ENCODE data around the gene NEUROD2.

Gene NEUROD2

DNA sequence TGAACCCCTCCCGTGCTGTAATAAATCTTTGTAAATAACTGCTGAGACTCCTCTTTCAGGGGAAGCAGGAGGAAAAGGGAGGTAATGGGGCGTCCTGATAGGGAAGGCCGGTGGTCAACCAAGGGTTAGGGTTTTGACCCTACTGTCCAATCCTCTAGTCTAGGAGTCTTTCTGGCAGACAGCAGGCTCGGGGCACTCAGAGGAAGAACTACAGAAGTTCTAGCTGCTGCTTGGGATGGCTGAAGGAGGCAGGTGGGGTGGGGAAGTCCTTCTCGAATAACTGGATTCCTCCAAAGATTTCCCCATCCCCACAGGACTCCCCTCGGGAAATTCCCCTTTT lies 28.8 kb upstream of the NEUROD2 start:
- H3K9me3 ChIP-seq (ENCODE audit: control insufficient read depth in 2 of 2, low read length in 2 of 2) = no peaks in the 10 kb centered on the region
- H3K27me3 ChIP-seq (ENCODE audit: control insufficient read depth in 2 of 2, insufficient read depth in 2 of 2, low read length in 2 of 2) = no peaks in the 10 kb centered on the region
- peak overlapping the region; percentile 80 to 87 for H3K27ac ChIP-seq (ENCODE audit: low read depth in 2 of 2, low read length in 2 of 2)
- peak overlapping the region; percentile 90 to 93 for H3K4me3 ChIP-seq (ENCODE audit: low read length in 2 of 2)
- H3K4me1 ChIP-seq (ENCODE audit: control insufficient read depth in 2 of 2, insufficient read depth in 2 of 2, low read length in 2 of 2) = peaks cover 51 to 62% of the 10 kb centered on the region in 2 donors
- peaks cover 22 to 24% of the 10 kb centered on the region in 2 donors for H3K36me3 ChIP-seq (ENCODE audit: control insufficient read depth in 2 of 2, insufficient read depth in 2 of 2, low read length in 2 of 2)
- H3K9ac ChIP-seq (ENCODE audit: low read depth in 1 of 2, low read length in 2 of 2) = peak overlapping the region; percentile 90 to 91

DNA sequence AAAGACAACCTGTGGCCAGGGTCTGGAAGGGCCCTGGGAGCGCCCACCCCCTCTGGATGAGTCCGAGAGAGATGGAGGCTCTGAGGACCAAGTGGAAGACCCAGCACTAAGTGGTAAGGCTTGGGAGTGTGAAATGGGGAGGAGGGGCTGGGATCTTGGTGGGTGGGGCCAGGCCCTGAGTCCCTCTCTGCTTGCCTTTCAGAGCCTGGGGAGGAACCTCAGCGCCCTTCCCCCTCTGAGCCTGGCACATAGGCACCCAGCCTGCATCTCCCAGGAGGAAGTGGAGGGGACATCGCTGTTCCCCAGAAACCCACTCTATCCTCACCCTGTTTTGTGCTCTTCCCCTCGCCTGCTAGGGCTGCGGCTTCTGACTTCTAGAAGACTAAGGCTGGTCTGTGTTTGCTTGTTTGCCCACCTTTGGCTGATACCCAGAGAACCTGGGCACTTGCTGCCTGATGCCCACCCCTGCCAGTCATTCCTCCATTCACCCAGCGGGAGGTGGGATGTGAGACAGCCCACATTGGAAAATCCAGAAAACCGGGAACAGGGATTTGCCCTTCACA lies 28.0 kb upstream of the NEUROD2 start:
- peak overlapping the region in 1 of 2 donors; percentile 80 for H3K27ac ChIP-seq (ENCODE audit: low read depth in 2 of 2, low read length in 2 of 2)
- peaks cover 19 to 24% of the 10 kb centered on the region in 2 donors for H3K36me3 ChIP-seq (ENCODE audit: control insufficient read depth in 2 of 2, insufficient read depth in 2 of 2, low read length in 2 of 2)
- H3K27me3 ChIP-seq (ENCODE audit: control insufficient read depth in 2 of 2, insufficient read depth in 2 of 2, low read length in 2 of 2) = no peaks in the 10 kb centered on the region
- H3K9ac ChIP-seq (ENCODE audit: low read depth in 1 of 2, low read length in 2 of 2) = peak overlapping the region in 1 of 2 donors; percentile 91
- no peak overlapping the region for H3K4me3 ChIP-seq (ENCODE audit: low read length in 2 of 2)
- peaks cover 57 to 70% of the 10 kb centered on the region in 2 donors for H3K4me1 ChIP-seq (ENCODE audit: control insufficient read depth in 2 of 2, insufficient read depth in 2 of 2, low read length in 2 of 2)
- H3K9me3 ChIP-seq (ENCODE audit: control insufficient read depth in 2 of 2, low read length in 2 of 2) = no peaks in the 10 kb centered on the region

DNA sequence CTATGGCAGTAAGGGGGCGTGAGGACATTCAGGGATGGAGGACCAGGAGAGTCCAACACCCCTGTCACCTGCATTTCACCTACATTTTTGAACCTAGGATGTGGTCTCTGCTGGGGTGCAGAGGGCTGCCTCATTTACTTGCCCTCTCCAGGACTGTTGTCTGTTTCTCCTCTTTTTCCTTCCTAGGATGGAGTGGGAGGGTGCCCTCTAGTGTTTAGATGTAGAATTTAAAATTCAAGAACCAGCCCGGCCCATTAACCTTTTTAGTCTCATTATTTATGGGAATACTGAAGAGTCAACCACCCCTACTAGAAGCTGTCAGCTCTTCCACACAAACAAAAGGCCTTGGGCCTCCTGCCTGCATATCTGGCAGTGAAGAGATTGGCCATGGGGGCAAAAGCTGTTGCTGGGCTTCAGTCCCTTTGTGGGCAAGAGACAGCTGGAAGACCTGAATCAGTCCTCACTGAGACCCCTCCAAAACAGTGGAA lies 26.7 kb upstream of the NEUROD2 start:
- H3K4me3 ChIP-seq (ENCODE audit: low read length in 2 of 2) = no peak overlapping the region
- H3K27me3 ChIP-seq (ENCODE audit: control insufficient read depth in 2 of 2, insufficient read depth in 2 of 2, low read length in 2 of 2) = no peaks in the 10 kb centered on the region
- no peaks in the 10 kb centered on the region for H3K9me3 ChIP-seq (ENCODE audit: control insufficient read depth in 2 of 2, low read length in 2 of 2)
- peaks cover 14 to 19% of the 10 kb centered on the region in 2 donors for H3K36me3 ChIP-seq (ENCODE audit: control insufficient read depth in 2 of 2, insufficient read depth in 2 of 2, low read length in 2 of 2)
- H3K27ac ChIP-seq (ENCODE audit: low read depth in 2 of 2, low read length in 2 of 2) = peak overlapping the region; percentile 82 to 99
- H3K4me1 ChIP-seq (ENCODE audit: control insufficient read depth in 2 of 2, insufficient read depth in 2 of 2, low read length in 2 of 2) = peaks cover 59 to 72% of the 10 kb centered on the region in 2 donors
- H3K9ac ChIP-seq (ENCODE audit: low read depth in 1 of 2, low read length in 2 of 2) = peak overlapping the region; percentile 41 to 77

DNA sequence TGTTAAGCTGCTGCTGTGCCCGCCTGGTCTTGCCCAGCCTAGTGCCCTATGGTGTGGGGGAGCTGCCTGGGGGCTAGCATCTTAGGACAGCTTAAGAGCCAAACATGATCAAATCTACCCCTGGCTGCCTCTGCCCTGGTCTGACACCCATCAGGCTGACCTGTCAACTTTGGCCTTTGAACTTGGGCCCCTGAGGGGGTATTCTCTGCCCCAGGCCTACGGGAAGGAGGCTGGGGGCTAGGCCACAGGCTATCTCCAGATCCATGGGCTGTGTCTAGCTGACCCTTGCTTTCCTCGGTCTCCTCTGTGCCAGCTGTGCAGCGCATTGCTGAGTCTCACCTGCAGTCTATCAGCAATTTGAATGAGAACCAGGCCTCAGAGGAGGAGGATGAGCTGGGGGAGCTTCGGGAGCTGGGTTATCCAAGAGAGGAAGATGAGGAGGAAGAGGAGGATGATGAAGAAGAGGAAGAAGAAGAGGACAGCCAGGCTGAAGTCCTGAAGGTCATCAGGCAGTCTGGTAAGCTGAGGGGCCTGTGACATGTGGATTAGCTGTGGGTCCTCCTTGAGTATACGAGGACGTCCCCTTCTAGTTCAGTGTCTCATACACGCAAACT lies 26.0 kb upstream of the NEUROD2 start:
- peaks cover 12 to 19% of the 10 kb centered on the region in 2 donors for H3K36me3 ChIP-seq (ENCODE audit: control insufficient read depth in 2 of 2, insufficient read depth in 2 of 2, low read length in 2 of 2)
- H3K4me3 ChIP-seq (ENCODE audit: low read length in 2 of 2) = peak overlapping the region; percentile 48 to 49
- H3K4me1 ChIP-seq (ENCODE audit: control insufficient read depth in 2 of 2, insufficient read depth in 2 of 2, low read length in 2 of 2) = peaks cover 60 to 75% of the 10 kb centered on the region in 2 donors
- no peaks in the 10 kb centered on the region for H3K27me3 ChIP-seq (ENCODE audit: control insufficient read depth in 2 of 2, insufficient read depth in 2 of 2, low read length in 2 of 2)
- H3K9me3 ChIP-seq (ENCODE audit: control insufficient read depth in 2 of 2, low read length in 2 of 2) = no peaks in the 10 kb centered on the region
- H3K27ac ChIP-seq (ENCODE audit: low read depth in 2 of 2, low read length in 2 of 2) = peak overlapping the region; percentile 82 to 99
- peak overlapping the region; percentile 70 to 77 for H3K9ac ChIP-seq (ENCODE audit: low read depth in 1 of 2, low read length in 2 of 2)

DNA sequence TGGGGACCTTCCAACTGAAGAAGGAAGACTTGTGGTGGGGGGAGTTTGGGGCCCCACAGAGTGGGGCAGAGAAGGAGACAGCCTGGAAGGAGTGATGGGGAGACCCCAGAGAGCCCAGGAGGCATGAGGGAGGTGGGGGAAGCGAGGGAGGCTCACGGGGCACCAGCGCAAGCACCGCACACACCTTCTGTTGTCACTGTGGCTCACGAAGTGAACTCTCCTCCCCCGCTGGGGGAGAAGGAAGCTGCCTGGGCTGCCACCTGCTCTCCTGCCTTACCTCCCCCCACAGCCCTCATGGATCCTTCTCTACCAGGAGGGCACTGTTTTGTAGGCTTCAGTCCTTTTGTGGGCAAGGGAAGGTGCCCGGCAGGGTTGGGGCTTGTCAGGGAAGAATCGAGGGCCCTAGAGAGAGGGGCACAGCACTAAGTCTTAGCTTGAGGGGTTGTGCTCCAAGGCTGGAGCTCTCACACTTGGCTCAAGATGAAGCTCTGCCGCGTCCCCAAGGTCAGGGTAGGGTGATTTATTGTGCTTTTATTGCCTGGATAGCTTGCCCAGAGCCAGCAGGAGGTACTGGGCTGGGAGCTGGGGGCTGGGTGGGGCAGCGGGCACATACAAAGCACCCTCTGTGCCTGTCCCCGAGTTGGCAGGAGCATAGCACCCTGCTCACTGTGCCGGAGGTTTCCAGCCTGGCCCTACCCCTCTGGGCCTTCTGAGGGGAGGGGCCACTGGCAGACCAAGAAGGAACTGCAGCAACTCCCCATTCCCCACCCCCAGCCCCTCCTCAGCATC lies 24.6 kb upstream of the NEUROD2 start:
- H3K4me1 ChIP-seq (ENCODE audit: control insufficient read depth in 2 of 2, insufficient read depth in 2 of 2, low read length in 2 of 2) = peaks cover 53 to 66% of the 10 kb centered on the region in 2 donors
- no peaks in the 10 kb centered on the region for H3K9me3 ChIP-seq (ENCODE audit: control insufficient read depth in 2 of 2, low read length in 2 of 2)
- peak overlapping the region; percentile 69 to 84 for H3K9ac ChIP-seq (ENCODE audit: low read depth in 1 of 2, low read length in 2 of 2)
- H3K27me3 ChIP-seq (ENCODE audit: control insufficient read depth in 2 of 2, insufficient read depth in 2 of 2, low read length in 2 of 2) = peaks cover 0 to 3% of the 10 kb centered on the region in 2 donors
- H3K4me3 ChIP-seq (ENCODE audit: low read length in 2 of 2) = peak overlapping the region; percentile 28 to 59
- peaks cover 8 to 10% of the 10 kb centered on the region in 2 donors for H3K36me3 ChIP-seq (ENCODE audit: control insufficient read depth in 2 of 2, insufficient read depth in 2 of 2, low read length in 2 of 2)
- peak overlapping the region; percentile 98 to 99 for H3K27ac ChIP-seq (ENCODE audit: low read depth in 2 of 2, low read length in 2 of 2)

DNA sequence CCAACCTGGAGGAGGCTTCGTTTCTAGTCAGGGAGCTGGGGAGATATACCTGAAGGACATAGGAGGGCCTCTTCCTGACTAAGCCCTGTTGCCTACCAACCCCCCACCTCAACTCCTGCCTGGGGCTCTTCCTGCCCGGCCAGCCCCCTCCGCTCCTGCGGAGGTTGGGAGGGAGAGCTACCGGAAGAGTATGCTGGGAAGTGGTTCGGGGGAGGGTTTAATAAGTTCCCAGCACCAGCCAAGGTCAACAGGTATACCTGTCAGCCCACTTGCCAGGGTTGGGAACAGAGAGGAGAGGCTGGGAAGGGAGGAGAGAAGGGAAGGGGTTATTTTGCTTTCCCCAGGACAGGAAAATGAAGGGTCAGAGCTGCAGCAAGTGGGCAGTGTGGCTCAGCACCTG lies 23.7 kb upstream of the NEUROD2 start:
- Histone ChIP-seq H3K9ac (ENCODE audit: low read depth in 1 of 2, low read length in 2 of 2) (peak overlapping the region; percentile 69 to 84), H3K4me3 (ENCODE audit: low read length in 2 of 2) (peak overlapping the region; percentile 28 to 59), H3K36me3 (ENCODE audit: control insufficient read depth in 2 of 2, insufficient read depth in 2 of 2, low read length in 2 of 2) (peaks cover 8 to 10% of the 10 kb centered on the region in 2 donors), H3K4me1 (ENCODE audit: control insufficient read depth in 2 of 2, insufficient read depth in 2 of 2, low read length in 2 of 2) (peaks cover 49 to 66% of the 10 kb centered on the region in 2 donors), H3K9me3 (ENCODE audit: control insufficient read depth in 2 of 2, low read length in 2 of 2) (no peaks in the 10 kb centered on the region), H3K27ac (ENCODE audit: low read depth in 2 of 2, low read length in 2 of 2) (peak overlapping the region; percentile 98 to 99), H3K27me3 (ENCODE audit: control insufficient read depth in 2 of 2, insufficient read depth in 2 of 2, low read length in 2 of 2) (peaks cover 0 to 3% of the 10 kb centered on the region in 2 donors)

DNA sequence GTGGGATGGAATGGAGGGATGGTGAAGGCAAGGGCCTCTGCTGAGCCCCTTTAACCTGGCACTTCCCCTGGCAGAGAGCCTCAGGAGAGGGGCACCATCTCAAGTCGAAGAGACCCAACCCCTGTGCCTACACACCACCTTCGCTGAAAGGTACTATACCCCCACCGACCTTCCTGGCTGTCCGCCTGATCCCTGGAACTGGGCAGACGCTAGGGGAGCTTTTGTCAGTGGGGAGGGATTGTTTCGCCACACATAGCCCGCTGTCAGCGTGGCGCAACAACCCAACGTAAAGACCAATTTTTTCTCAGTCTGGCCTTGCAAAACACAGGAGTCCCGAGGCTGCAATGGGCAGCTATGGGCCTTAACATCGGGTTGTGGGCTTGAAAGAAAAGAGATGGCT lies 22.2 kb upstream of the NEUROD2 start:
- Histone ChIP-seq H3K9ac (ENCODE audit: low read depth in 1 of 2, low read length in 2 of 2) (peak overlapping the region; percentile 84 to 99), H3K4me1 (ENCODE audit: control insufficient read depth in 2 of 2, insufficient read depth in 2 of 2, low read length in 2 of 2) (peaks cover 56 to 69% of the 10 kb centered on the region in 2 donors)

DNA sequence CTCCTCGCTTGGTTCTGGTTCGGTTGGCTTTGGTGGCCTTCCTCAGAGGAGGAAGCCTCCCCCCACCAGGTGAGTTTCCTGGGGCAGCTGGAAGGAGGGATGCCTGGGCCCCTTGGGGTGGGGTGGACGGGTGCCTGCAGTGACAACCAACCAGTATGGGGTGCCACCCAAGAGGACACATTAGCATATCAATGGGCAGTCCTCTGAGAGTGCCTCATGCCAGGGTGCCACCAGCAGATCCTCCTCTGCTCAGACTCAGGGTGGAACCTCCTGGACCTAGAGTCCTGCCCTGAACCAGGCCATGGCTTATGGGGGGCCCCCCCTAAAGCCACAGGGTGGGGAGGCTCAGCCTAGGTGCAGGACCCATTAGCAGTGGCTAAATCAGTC lies 21.8 kb upstream of the NEUROD2 start:
- Histone ChIP-seq H3K27ac (ENCODE audit: low read depth in 2 of 2, low read length in 2 of 2) (peak overlapping the region; percentile 98 to 99), H3K27me3 (ENCODE audit: control insufficient read depth in 2 of 2, insufficient read depth in 2 of 2, low read length in 2 of 2) (peaks cover 0 to 10% of the 10 kb centered on the region in 2 donors), H3K4me1 (ENCODE audit: control insufficient read depth in 2 of 2, insufficient read depth in 2 of 2, low read length in 2 of 2) (peaks cover 56 to 70% of the 10 kb centered on the region in 2 donors)

More for the DNA sequence above, 22.2 kb upstream of the NEUROD2 start:
- peak overlapping the region; percentile 61 to 62 for H3K4me3 ChIP-seq (ENCODE audit: low read length in 2 of 2)
- peaks cover 3 to 4% of the 10 kb centered on the region in 2 donors for H3K36me3 ChIP-seq (ENCODE audit: control insufficient read depth in 2 of 2, insufficient read depth in 2 of 2, low read length in 2 of 2)
- H3K27ac ChIP-seq (ENCODE audit: low read depth in 2 of 2, low read length in 2 of 2) = peak overlapping the region; percentile 98 to 99
- no peaks in the 10 kb centered on the region for H3K9me3 ChIP-seq (ENCODE audit: control insufficient read depth in 2 of 2, low read length in 2 of 2)
- peaks cover 0 to 10% of the 10 kb centered on the region in 2 donors for H3K27me3 ChIP-seq (ENCODE audit: control insufficient read depth in 2 of 2, insufficient read depth in 2 of 2, low read length in 2 of 2)

DNA sequence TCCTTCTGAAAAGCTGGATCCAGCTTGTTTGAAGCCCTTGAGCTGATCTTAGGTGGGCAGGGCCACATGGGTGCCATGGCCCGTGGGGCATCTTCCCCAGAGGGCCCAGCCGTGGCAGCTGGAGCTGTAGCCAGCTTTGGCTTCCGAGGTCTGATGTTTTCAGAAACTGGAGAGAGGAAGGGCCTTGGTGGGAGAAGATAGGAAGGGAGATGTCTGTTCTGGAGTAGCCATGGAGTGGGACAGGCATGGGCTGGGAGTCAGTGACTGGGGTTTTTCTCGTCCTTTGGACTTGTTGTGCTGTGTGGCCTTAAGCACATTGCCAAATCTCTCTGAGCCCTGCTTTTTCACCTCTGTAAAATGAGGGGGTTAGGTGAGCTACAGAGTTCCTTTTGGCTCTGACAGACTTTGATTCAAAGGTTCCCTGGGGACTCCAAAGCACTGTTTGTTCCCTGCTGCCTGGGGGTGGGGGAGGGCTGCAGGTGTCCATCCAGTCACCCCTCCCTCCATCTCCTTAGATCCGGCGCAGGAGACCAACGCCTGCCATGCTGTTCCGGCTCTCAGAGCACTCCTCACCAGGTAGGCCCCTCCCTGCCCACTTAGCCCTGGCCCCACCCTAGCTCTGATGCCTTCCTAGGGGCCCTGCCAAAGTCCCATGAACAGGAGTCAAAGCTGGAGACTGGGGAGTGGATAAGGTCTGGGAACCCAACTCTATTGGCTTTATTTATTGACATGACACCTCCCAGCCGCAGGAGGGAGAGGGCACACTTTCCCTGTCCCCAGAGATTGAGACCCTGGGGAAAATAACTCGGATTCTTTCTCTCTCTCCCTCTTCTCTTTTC lies 21.2 kb upstream of the NEUROD2 start:
- Histone ChIP-seq H3K9ac (ENCODE audit: low read depth in 1 of 2, low read length in 2 of 2) (peak overlapping the region; percentile 84 to 99), H3K27ac (ENCODE audit: low read depth in 2 of 2, low read length in 2 of 2) (peak overlapping the region; percentile 98 to 99), H3K4me1 (ENCODE audit: control insufficient read depth in 2 of 2, insufficient read depth in 2 of 2, low read length in 2 of 2) (peaks cover 51 to 66% of the 10 kb centered on the region in 2 donors), H3K36me3 (ENCODE audit: control insufficient read depth in 2 of 2, insufficient read depth in 2 of 2, low read length in 2 of 2) (peaks cover 0 to 3% of the 10 kb centered on the region in 2 donors), H3K27me3 (ENCODE audit: control insufficient read depth in 2 of 2, insufficient read depth in 2 of 2, low read length in 2 of 2) (peaks cover 0 to 10% of the 10 kb centered on the region in 2 donors), H3K4me3 (ENCODE audit: low read length in 2 of 2) (peak overlapping the region; percentile 61 to 72), H3K9me3 (ENCODE audit: control insufficient read depth in 2 of 2, low read length in 2 of 2) (no peaks in the 10 kb centered on the region)

More for the DNA sequence above, 21.8 kb upstream of the NEUROD2 start:
- peak overlapping the region; percentile 84 to 99 for H3K9ac ChIP-seq (ENCODE audit: low read depth in 1 of 2, low read length in 2 of 2)
- no peaks in the 10 kb centered on the region for H3K9me3 ChIP-seq (ENCODE audit: control insufficient read depth in 2 of 2, low read length in 2 of 2)
- H3K36me3 ChIP-seq (ENCODE audit: control insufficient read depth in 2 of 2, insufficient read depth in 2 of 2, low read length in 2 of 2) = peaks cover under 1 to 3% of the 10 kb centered on the region in 2 donors
- H3K4me3 ChIP-seq (ENCODE audit: low read length in 2 of 2) = peak overlapping the region; percentile 61 to 62
